Retinal pigment epithelial cell (primary cell): ENCODE measurements around the gene SGTA.

ENCODE experiments used
- DNase-seq: peaks from one replicate; pipeline ENCODE4 v3.0.0-alpha.2; 2010; ENCODE audit warnings: low read depth
- H3K4me3 ChIP-seq: 2 replicates; pipeline ENCODE4 v1.5.1; 2011; ENCODE audit warnings: mild to moderate bottlenecking, low read length, control low read depth, moderate library complexity
- CTCF ChIP-seq: conservative IDR thresholded peaks from 2 replicates; pipeline ENCODE4 v1.5.1; 2011; ENCODE audit warnings: low read depth, low read length, control low read depth, inconsistent platforms

Gene SGTA

GRCh38 chr19:2774083-2774679 is 8.9 kb downstream of the SGTA start:
- TF ChIP-seq CTCF = no peak
- no peak for DNase-seq
- no peak overlapping the region for H3K4me3 ChIP-seq

- DNase-seq = no peak
- no peak for TF ChIP-seq CTCF
- H3K4me3 ChIP-seq = no peak overlapping the region
Observed at GRCh38 chr19:2771786-2772674, 11.0 kb downstream of the SGTA start.

- no peak overlapping the region for H3K4me3 ChIP-seq
- DNase-seq = no peak
- TF ChIP-seq CTCF = no peak
Observed at GRCh38 chr19:2770055-2771013, 12.7 kb downstream of the SGTA start.

GRCh38 chr19:2769218-2769617 is 13.9 kb downstream of the SGTA start:
- TF ChIP-seq CTCF = no peak
- no peak overlapping the region for H3K4me3 ChIP-seq
- no peak for DNase-seq

GRCh38 chr19:2768365-2769132 is 14.5 kb downstream of the SGTA start:
- H3K4me3 ChIP-seq = no peak overlapping the region
- TF ChIP-seq CTCF = no peak
- no peak for DNase-seq

GRCh38 chr19:2767688-2768087 is 15.4 kb downstream of the SGTA start:
- H3K4me3 ChIP-seq = no peak overlapping the region
- DNase-seq = no peak
- TF ChIP-seq CTCF = no peak
